Fibroblast of pulmonary artery (primary cell): ENCODE data around the gene EZH1.

ENCODE experiments used
- DNase-seq: peaks from one replicate; pipeline ENCODE4 v3.0.0-alpha.2; 2010; ENCODE audit warnings: low read depth
- H3K4me3 ChIP-seq: replicated peaks from 2 replicates; pipeline ENCODE4 v1.5.1; 2011; ENCODE audit warnings: low read depth, mild to moderate bottlenecking, control low read depth, low read length, moderate library complexity
- CTCF ChIP-seq: IDR thresholded peaks from 2 replicates; pipeline ENCODE4 v1.5.1; 2011; ENCODE audit warnings: mild to moderate bottlenecking, control low read depth, low read length, inconsistent platforms; ENCODE audit errors: missing control alignments

Gene EZH1

GRCh38 chr17:42779936-42780850, 35.4 kb upstream of the EZH1 start, which contains the start of gene WNK4:
TSS of gene WNK4 (plus strand) at chr17:42780610. CDS start at chr17:42780699, 89 bp downstream.
- DNase-seq, result peak; percentile 48
- peak within 1 kb of the TSS; percentile 70 for H3K4me3 ChIP-seq
- no peak for TF ChIP-seq CTCF

- no peak for DNase-seq
- no peak overlapping the region for H3K4me3 ChIP-seq
- TF ChIP-seq CTCF, result no peak
Observed at GRCh38 chr17:42779304-42779935, 34.6 kb upstream of the EZH1 start.

GRCh38 chr17:42778570-42778969, 33.7 kb upstream of the EZH1 start:
- no peak overlapping the region for H3K4me3 ChIP-seq
- no peak for TF ChIP-seq CTCF
- no peak for DNase-seq

- no peak for TF ChIP-seq CTCF
- DNase-seq, result peak; percentile 74
- H3K4me3 ChIP-seq, result no peak overlapping the region
Observed at GRCh38 chr17:42775534-42776098, 30.8 kb upstream of the EZH1 start.

GRCh38 chr17:42774066-42774745, 29.4 kb upstream of the EZH1 start:
- H3K4me3 ChIP-seq, result peak overlapping the region; percentile 95
- DNase-seq, result peak; percentile 53

More at GRCh38 chr17:42774066-42774745, 29.4 kb upstream of the EZH1 start:
- no peak for TF ChIP-seq CTCF
